Retinal pigment epithelial cell (primary cell): ENCODE data around the gene APBA3.

Experiments used
- DNase-seq: peaks from one replicate; pipeline ENCODE4 v3.0.0-alpha.2; 2010; ENCODE audit warnings: low read depth
- H3K4me3 ChIP-seq: 2 replicates; pipeline ENCODE4 v1.5.1; 2011; ENCODE audit warnings: mild to moderate bottlenecking, low read length, control low read depth, moderate library complexity
- TF ChIP-seq, protein P1 (sequence below): conservative IDR thresholded peaks from 2 replicates; pipeline ENCODE4 v1.5.1; 2011; ENCODE audit warnings: low read depth, low read length, control low read depth, inconsistent platforms

APBA3 gene

DNA sequence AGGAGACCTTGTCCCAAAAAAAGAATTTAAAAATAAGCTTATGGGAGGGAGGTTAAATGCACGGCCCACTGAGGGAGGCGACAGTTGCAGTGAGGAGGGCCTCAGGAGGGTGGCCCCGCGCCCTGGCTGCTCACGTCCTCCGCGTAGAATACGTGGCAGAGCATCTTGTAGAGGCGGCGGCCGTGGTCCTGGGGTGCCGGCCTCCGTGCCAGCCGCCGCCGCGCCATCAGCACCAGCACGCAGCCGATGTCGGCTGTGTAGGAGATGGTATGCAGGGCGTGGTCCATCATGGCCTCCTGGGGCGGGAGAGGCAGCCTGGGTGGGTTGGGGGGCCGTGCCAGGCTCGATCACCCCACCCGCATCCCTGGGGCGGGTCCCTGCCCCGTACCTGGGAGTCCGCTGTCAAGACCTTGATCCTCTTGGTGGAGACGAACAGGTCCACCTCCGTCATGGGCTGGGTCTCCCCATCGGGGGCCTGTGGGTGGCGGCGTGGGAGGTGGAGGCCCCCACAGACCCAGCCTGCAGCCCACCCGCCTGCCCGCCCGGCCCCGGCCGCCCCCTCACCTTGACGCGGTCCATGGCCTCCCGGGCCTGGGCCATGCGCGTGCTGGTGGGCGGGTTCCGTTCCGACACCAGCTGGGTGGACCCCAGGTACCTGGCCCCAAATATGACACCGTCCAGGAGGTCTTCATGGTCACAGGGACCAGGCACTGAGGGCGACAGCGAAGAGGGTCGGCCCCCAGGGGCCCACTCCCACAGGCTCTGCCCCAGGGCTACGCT, 7.7 kb downstream of the APBA3 start:
- no peak for DNase-seq
- no peak overlapping the region for H3K4me3 ChIP-seq
- TF ChIP-seq, protein P1, sequence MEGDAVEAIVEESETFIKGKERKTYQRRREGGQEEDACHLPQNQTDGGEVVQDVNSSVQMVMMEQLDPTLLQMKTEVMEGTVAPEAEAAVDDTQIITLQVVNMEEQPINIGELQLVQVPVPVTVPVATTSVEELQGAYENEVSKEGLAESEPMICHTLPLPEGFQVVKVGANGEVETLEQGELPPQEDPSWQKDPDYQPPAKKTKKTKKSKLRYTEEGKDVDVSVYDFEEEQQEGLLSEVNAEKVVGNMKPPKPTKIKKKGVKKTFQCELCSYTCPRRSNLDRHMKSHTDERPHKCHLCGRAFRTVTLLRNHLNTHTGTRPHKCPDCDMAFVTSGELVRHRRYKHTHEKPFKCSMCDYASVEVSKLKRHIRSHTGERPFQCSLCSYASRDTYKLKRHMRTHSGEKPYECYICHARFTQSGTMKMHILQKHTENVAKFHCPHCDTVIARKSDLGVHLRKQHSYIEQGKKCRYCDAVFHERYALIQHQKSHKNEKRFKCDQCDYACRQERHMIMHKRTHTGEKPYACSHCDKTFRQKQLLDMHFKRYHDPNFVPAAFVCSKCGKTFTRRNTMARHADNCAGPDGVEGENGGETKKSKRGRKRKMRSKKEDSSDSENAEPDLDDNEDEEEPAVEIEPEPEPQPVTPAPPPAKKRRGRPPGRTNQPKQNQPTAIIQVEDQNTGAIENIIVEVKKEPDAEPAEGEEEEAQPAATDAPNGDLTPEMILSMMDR: no peak

DNA sequence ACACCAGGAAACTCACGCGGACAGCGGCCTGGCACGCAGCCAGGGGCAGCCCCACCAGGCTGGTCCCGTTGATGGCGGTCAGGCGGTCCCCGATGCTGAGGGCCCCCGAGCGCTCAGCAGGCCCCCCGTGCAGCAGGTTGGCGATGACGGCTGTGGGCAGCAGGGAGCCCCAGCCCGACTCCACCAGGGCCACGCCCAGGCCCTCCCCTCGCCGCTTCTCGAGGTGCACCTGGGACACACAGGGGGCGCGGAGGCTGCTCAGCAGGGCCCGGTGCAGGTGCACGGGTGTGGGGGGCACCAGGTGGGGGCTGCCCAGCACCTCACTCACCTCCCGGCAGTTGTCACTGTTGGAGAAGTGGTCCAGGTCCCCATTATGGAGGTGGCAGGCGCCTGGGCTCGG, 9.0 kb downstream of the APBA3 start:
- no peak for DNase-seq

DNA sequence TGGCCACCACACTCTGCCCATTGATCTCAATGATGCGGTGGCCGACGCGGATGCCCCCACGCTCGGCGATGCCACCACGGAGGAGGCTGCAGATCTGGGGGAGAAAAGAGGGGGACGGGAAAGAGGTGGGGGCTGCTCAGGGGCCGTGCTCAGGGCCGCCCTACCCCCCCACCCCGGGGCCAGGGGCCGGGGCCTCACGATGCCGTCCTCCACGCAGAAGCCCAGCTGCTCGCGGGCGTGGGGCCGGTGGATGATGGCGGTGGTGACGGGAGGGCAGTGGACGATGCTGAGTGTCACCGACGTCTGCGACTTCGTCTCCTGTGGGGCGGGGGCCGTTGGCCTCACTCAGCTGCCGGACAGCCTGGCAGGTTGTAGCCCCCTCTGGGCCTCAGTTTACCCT, 10.3 kb downstream of the APBA3 start:
- H3K4me3 ChIP-seq: no peak overlapping the region
- no peak for DNase-seq
- TF ChIP-seq, protein P1: no peak

More for the DNA sequence above, 9.0 kb downstream of the APBA3 start:
- TF ChIP-seq, protein P1: no peak
- no peak overlapping the region for H3K4me3 ChIP-seq

DNA sequence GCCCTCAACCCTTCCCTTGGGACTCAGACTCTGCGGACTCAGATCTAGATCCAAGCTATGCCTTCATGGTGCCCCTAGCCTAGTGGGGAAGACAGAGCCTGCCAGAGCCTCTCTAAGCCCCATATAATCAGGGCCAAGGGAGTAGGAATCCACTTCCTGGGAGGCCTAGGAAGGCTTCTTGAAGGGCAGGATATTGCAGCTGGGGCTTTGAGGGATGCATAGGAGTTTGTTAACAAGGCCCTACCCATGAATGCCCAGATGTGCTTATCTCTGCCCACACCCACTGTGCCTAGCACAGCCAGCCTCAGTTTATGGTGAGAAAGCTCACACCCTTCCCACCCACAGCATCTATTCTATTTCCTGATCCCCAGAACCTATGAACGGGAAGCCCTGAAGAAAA, 11.3 kb downstream of the APBA3 start:
- H3K4me3 ChIP-seq: no peak overlapping the region
- TF ChIP-seq, protein P1: no peak
- no peak for DNase-seq

DNA sequence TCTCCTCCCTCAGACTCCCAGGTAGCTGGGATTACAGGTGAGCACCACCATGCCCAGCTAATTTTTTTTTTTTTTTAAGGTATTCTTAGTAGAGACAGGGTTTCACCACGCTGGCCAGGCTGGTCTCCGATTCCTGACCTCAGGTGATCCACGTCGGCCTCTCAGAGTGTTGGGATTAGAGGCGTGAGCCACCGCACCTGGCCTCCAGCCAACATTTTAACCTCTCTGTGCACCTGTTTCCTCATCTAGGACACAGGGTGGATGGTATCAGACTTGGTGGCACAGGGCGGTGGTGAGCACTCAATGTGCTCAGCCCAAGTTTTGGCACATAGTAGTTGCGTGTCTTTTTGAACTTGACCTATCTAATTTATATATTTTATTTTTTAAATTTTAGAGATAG, 12.5 kb downstream of the APBA3 start:
- TF ChIP-seq, protein P1: no peak
- no peak overlapping the region for H3K4me3 ChIP-seq
- DNase-seq: no peak

DNA sequence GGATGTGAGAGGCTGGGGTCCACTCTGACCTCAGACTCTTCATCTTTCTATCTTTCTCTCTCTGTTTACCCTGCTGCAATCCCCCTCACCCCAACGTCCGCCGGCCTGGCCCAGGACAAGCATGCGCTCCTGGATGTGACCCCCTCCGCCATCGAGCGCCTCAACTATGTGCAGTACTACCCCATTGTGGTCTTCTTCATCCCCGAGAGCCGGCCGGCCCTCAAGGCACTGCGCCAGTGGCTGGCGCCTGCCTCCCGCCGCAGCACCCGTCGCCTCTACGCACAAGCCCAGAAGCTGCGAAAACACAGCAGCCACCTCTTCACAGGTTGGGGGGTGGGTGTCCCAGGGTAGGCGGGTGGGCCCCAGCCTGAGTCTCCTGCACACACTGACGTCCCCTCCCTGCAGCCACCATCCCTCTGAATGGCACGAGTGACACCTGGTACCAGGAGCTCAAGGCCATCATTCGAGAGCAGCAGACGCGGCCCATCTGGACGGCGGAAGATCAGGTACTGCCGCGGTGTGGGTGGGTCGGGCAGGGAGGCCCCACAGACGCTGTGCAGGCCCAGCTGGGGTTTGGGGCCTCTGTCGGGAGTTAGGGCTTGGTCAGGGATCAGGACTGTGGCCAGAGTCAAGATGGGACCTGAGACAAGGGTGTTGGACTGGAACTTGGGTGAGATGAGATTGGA, 15.0 kb downstream of the APBA3 start:
- no peak overlapping the region for H3K4me3 ChIP-seq
- no peak for DNase-seq
- TF ChIP-seq, protein P1: no peak
